Measurements from ENCODE around the gene ARL15.

- TF ChIP-seq CTCF (IDR thresholded peaks at IDR 0.05; ENCODE audit: borderline replicate concordance, extremely low read depth, low read length, poor library complexity, severe bottlenecking): no peak
- TF ChIP-seq EZH2 (IDR thresholded peaks at IDR 0.05; ENCODE audit: borderline replicate concordance, low read depth, low read length, severe bottlenecking): no peak
These were observed 430.6 kb downstream of the ARL15 start for GRCh38 chr5:53879708-53880323.
